Naive B cell (primary cell): ENCODE measurements around the gene IFNL3. TPM values are rescaled to one million over a fixed set of nuclear protein-coding genes. Genes with fewer than 3 reads are reported as not detected.
"Not testable (repeated sequence)": the region's sequence is repeated elsewhere in the genome, so short reads cannot be mapped to it uniquely, and the experiment has no call there.

Experiments used
- ATAC-seq, 2 donors: fragments of 150-1000 bp; cut with Tn5 transposase; 2 replicates each; pipeline ENCODE4 v1.10.0; 2021; ENCODE audit warnings: low read depth in 2 of 2, mild to moderate bottlenecking in 2 of 2, moderate library complexity in 2 of 2
- DNase-seq: peaks from one replicate; pipeline ENCODE4 v3.0.0; 2022
- H3K27ac Mint-ChIP-seq, 6 donors: one replicate each; pipeline ENCODE4 v1.8.0; 2020 to 2022; ENCODE audit warnings: mild to moderate bottlenecking in 6 of 6, mixed read lengths in 6 of 6, moderate library complexity in 5 of 6, inconsistent platforms in 2 of 6
- H3K27me3 Mint-ChIP-seq, 3 donors: one replicate each; pipeline ENCODE4 v1.8.0; 2021 to 2022; ENCODE audit warnings: mixed read lengths in 3 of 3, mild to moderate bottlenecking in 1 of 3
- H3K36me3 Mint-ChIP-seq, 2 donors: one replicate each; pipeline ENCODE4 v1.8.0; 2020 to 2022; ENCODE audit warnings: mixed read lengths in 2 of 2, inconsistent platforms in 1 of 2, mild to moderate bottlenecking in 1 of 2
- H3K4me1 Mint-ChIP-seq, 3 donors: one replicate each; pipeline ENCODE4 v1.8.0; 2020 to 2022; ENCODE audit warnings: mixed read lengths in 3 of 3, inconsistent platforms in 1 of 3, mild to moderate bottlenecking in 1 of 3, moderate library complexity in 1 of 3
- H3K4me3 Mint-ChIP-seq, 8 donors: one replicate each; pipeline ENCODE4 v1.8.0; 2020 to 2022; ENCODE audit warnings: mild to moderate bottlenecking in 8 of 8, mixed read lengths in 8 of 8, moderate library complexity in 8 of 8, inconsistent platforms in 2 of 8
- H3K9me3 Mint-ChIP-seq, 7 donors: one replicate each; pipeline ENCODE4 v1.8.0; 2020 to 2022; ENCODE audit warnings: mixed read lengths in 7 of 7, mild to moderate bottlenecking in 5 of 7, inconsistent platforms in 2 of 7, moderate library complexity in 1 of 7
- polyA plus RNA-seq, 6 donors: library from polyadenylated mRNA; unstranded; fragments of 300-500 nt; fragmentation: Illumina TruSeq; gene quantifications; one replicate each; pipeline ENCODE4 v1.2.3, GENCODE V29; 2021; ENCODE audit warnings: low read depth in 6 of 6

Gene IFNL3
- polyA plus RNA-seq, 6 donors from 2014 or later, result not detected

- DNase-seq (no peak), ATAC-seq (no peak)
- Mint-ChIP-seq H3K9me3 (no peaks in the 10 kb centered on the region), H3K4me1 (peaks cover 0 to 4% (median 1%) of the 10 kb centered on the region in 3 donors), H3K36me3 (no peaks in the 10 kb centered on the region), H3K4me3 (no peak overlapping the region), H3K27me3 (peaks cover 38 to 53% (median 51%) of the 10 kb centered on the region in 3 donors), H3K27ac (no peak overlapping the region)
Observed at GRCh38 chr19:39223703-39224279, 21.0 kb downstream of the IFNL3 start.

- H3K4me1 Mint-ChIP-seq, DNase-seq: not testable (repeated sequence)
Observed at GRCh38 chr19:39219108-39219507, 25.7 kb downstream of the IFNL3 start.

GRCh38 chr19:39218230-39219007 lies 26.4 kb downstream of the IFNL3 start:
- Mint-ChIP-seq H3K36me3 (peaks cover 5 to 7% of the 10 kb centered on the region in 2 donors), H3K27ac (no peak overlapping the region)
- ATAC-seq, result no peak

More at GRCh38 chr19:39219108-39219507, 25.7 kb downstream of the IFNL3 start:
- H3K9me3 Mint-ChIP-seq, result peaks cover 0 to 14% (median 5%) of the 10 kb centered on the region in 7 donors
- not testable (repeated sequence) for ATAC-seq, H3K27ac Mint-ChIP-seq, H3K4me3 Mint-ChIP-seq, H3K36me3 Mint-ChIP-seq
- H3K27me3 Mint-ChIP-seq, result peaks cover 33 to 52% (median 41%) of the 10 kb centered on the region in 3 donors

GRCh38 chr19:39217094-39217493 lies 27.7 kb downstream of the IFNL3 start:
- Mint-ChIP-seq H3K27ac (peak overlapping the region in 1 of 6 donors; percentile 27), H3K9me3 (peaks cover 0 to 14% (median 5%) of the 10 kb centered on the region in 7 donors)
- no peak for DNase-seq

More at GRCh38 chr19:39218230-39219007, 26.4 kb downstream of the IFNL3 start:
- H3K27me3 Mint-ChIP-seq, result peaks cover 30 to 51% (median 42%) of the 10 kb centered on the region in 3 donors
- H3K4me3 Mint-ChIP-seq, result no peak overlapping the region
- peaks cover 0 to 14% (median 5%) of the 10 kb centered on the region in 7 donors for H3K9me3 Mint-ChIP-seq
- DNase-seq, result no peak
- H3K4me1 Mint-ChIP-seq, result peaks cover 0 to 1% (median 0%) of the 10 kb centered on the region in 3 donors

GRCh38 chr19:39215323-39215722 lies 29.5 kb downstream of the IFNL3 start:
- H3K27ac Mint-ChIP-seq, H3K36me3 Mint-ChIP-seq, H3K4me3 Mint-ChIP-seq, H3K4me1 Mint-ChIP-seq, DNase-seq, ATAC-seq: not testable (repeated sequence)
- peaks cover 15 to 32% (median 24%) of the 10 kb centered on the region in 3 donors for H3K27me3 Mint-ChIP-seq
- peaks cover 0 to 14% (median 5%) of the 10 kb centered on the region in 7 donors for H3K9me3 Mint-ChIP-seq

More at GRCh38 chr19:39217094-39217493, 27.7 kb downstream of the IFNL3 start:
- no peak overlapping the region for H3K4me3 Mint-ChIP-seq
- no peak for ATAC-seq
- peaks cover 28 to 46% (median 38%) of the 10 kb centered on the region in 3 donors for H3K27me3 Mint-ChIP-seq
- peaks cover 5 to 7% of the 10 kb centered on the region in 2 donors for H3K36me3 Mint-ChIP-seq
- H3K4me1 Mint-ChIP-seq, result peaks cover 0 to 1% (median 0%) of the 10 kb centered on the region in 3 donors

- H3K9me3 Mint-ChIP-seq, result peaks cover 0 to 13% (median 5%) of the 10 kb centered on the region in 7 donors
- peak overlapping the region in 1 of 6 donors; percentile 51 for H3K27ac Mint-ChIP-seq
- no peak overlapping the region for H3K4me3 Mint-ChIP-seq
- peaks cover 5 to 6% of the 10 kb centered on the region in 2 donors for H3K36me3 Mint-ChIP-seq
- no peaks in the 10 kb centered on the region for H3K4me1 Mint-ChIP-seq
- DNase-seq, result peak; percentile 12
- H3K27me3 Mint-ChIP-seq, result peaks cover 6 to 22% (median 12%) of the 10 kb centered on the region in 3 donors
- ATAC-seq, result peak; percentile 59 to 69
Observed at GRCh38 chr19:39212375-39212742, 32.4 kb downstream of the IFNL3 start.

GRCh38 chr19:39211731-39212374 lies 33.0 kb downstream of the IFNL3 start:
- peaks cover under 1 to 22% (median 7%) of the 10 kb centered on the region in 3 donors for H3K27me3 Mint-ChIP-seq
- no peak for ATAC-seq
- peaks cover 0 to under 1% of the 10 kb centered on the region in 2 donors for H3K36me3 Mint-ChIP-seq
- H3K9me3 Mint-ChIP-seq, result peaks cover 0 to 8% (median 1%) of the 10 kb centered on the region in 7 donors
- H3K4me3 Mint-ChIP-seq, result no peak overlapping the region
- H3K27ac Mint-ChIP-seq, result peak overlapping the region in 1 of 6 donors; percentile 51
- no peak for DNase-seq
- H3K4me1 Mint-ChIP-seq, result no peaks in the 10 kb centered on the region

GRCh38 chr19:39209196-39209595 lies 35.6 kb downstream of the IFNL3 start:
- Mint-ChIP-seq H3K36me3 (peaks cover 0 to 4% of the 10 kb centered on the region in 2 donors), H3K4me1 (no peaks in the 10 kb centered on the region), H3K27me3 (peaks cover 5 to 42% (median 24%) of the 10 kb centered on the region in 3 donors), H3K4me3 (no peak overlapping the region), H3K27ac (peak overlapping the region in 1 of 6 donors; percentile 29), H3K9me3 (no peaks in the 10 kb centered on the region)
- DNase-seq (no peak), ATAC-seq (no peak)

- peak overlapping the region in 1 of 6 donors; percentile 68 for H3K27ac Mint-ChIP-seq
- peaks cover 6 to 45% (median 33%) of the 10 kb centered on the region in 3 donors for H3K27me3 Mint-ChIP-seq
- H3K9me3 Mint-ChIP-seq, result no peaks in the 10 kb centered on the region
- ATAC-seq (no peak), DNase-seq (no peak)
- H3K4me1 Mint-ChIP-seq, result no peaks in the 10 kb centered on the region
- no peak overlapping the region for H3K4me3 Mint-ChIP-seq
- peaks cover 0 to 5% of the 10 kb centered on the region in 2 donors for H3K36me3 Mint-ChIP-seq
Observed at GRCh38 chr19:39208175-39208795, 36.5 kb downstream of the IFNL3 start.

- H3K4me1 Mint-ChIP-seq, result no peaks in the 10 kb centered on the region
- ATAC-seq (no peak), DNase-seq (no peak)
- peaks cover 9 to 54% (median 42%) of the 10 kb centered on the region in 3 donors for H3K27me3 Mint-ChIP-seq
- no peak overlapping the region for H3K27ac Mint-ChIP-seq
- H3K36me3 Mint-ChIP-seq, result peaks cover 0 to 5% of the 10 kb centered on the region in 2 donors
- no peaks in the 10 kb centered on the region for H3K9me3 Mint-ChIP-seq
- H3K4me3 Mint-ChIP-seq, result no peak overlapping the region
Observed at GRCh38 chr19:39207293-39207836, 37.4 kb downstream of the IFNL3 start.

GRCh38 chr19:39206122-39206521 lies 38.7 kb downstream of the IFNL3 start:
- Mint-ChIP-seq H3K4me1 (no peaks in the 10 kb centered on the region), H3K27me3 (peaks cover 18 to 67% (median 52%) of the 10 kb centered on the region in 3 donors)

GRCh38 chr19:39205449-39205764 lies 39.4 kb downstream of the IFNL3 start:
- H3K36me3 Mint-ChIP-seq, result peaks cover 0 to 5% of the 10 kb centered on the region in 2 donors
- peaks cover 25 to 74% (median 59%) of the 10 kb centered on the region in 3 donors for H3K27me3 Mint-ChIP-seq
- DNase-seq (no peak), ATAC-seq (no peak)
- H3K4me3 Mint-ChIP-seq, result no peak overlapping the region
- no peaks in the 10 kb centered on the region for H3K4me1 Mint-ChIP-seq
- no peaks in the 10 kb centered on the region for H3K9me3 Mint-ChIP-seq
- H3K27ac Mint-ChIP-seq, result no peak overlapping the region

More at GRCh38 chr19:39206122-39206521, 38.7 kb downstream of the IFNL3 start:
- Mint-ChIP-seq H3K27ac (no peak overlapping the region), H3K9me3 (no peaks in the 10 kb centered on the region), H3K36me3 (peaks cover 0 to 5% of the 10 kb centered on the region in 2 donors), H3K4me3 (no peak overlapping the region)
- ATAC-seq (no peak), DNase-seq (no peak)
